ENCODE results near the gene CARD8.
"Not testable (repeated sequence)": the region's sequence is repeated elsewhere in the genome, so short reads cannot be mapped to it uniquely, and the experiment has no call there.

The CARD8 gene

DNA sequence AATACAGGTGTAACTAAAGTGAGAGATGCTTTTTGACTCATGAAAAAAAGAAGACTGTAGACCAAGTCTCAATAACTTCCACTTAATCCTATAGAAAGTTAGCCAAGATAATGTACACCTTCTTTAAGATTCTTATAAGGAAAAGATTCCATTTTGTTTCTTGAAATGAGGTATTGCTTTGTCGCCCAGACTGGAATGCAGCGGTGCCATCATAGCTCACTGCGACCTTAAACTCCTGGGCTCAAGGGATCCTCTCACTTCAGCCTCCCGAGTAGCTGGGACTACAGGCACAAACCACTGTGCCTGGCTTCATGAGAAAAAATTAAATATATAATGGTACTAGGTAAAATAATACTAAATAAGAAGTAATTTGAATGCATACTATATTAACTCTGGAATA, 3.3 kb upstream of the CARD8 start:
- DNase-seq (ENCODE audit: low spot score): not testable (repeated sequence)

GRCh38 chr19:48258350-48258749, 2.6 kb upstream of the CARD8 start:
- DNase-seq (ENCODE audit: low spot score): no peak

- no peak for DNase-seq (ENCODE audit: low spot score)
Measured at GRCh38 chr19:48254529-48254970, 1.2 kb downstream of the CARD8 start.

GRCh38 chr19:48253999-48254398, 1.7 kb downstream of the CARD8 start:
- no peak for DNase-seq (ENCODE audit: low spot score)

GRCh38 chr19:48252609-48253008, 3.1 kb downstream of the CARD8 start:
- DNase-seq (ENCODE audit: low spot score): no peak

DNA sequence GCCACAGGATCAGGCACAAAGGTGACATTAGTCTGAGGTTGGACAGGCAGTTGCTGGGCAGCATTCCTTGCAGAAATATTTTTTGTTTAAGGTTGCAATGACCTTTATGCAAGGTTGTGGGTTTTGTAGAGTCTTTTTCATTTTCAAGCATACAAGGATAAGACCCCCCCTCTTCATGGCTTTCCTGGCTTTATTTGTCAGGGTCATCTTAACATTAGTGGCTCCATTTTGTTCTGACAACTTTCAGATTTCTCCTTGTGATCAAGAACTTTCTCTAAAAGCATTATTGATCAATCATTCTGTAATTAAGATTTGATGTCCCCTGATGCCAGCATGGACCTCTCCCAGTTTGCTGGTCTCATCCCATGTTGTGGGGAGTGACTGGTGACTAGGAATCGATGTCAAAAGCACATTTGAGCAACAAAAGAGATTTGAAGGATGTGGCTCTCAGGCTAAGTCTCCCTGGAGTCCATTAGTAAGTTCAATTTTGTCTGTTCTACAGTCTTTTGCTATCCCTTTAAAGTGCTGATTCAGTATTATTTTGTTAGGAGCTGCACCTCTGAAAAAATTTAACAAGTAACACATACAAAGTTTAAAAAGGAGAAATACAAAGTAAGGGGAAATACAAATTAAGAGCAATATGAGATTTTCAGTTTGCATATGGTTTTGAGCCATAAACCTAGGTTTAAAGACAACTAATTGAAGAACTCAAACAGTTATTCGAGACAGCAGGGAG, 5.3 kb downstream of the CARD8 start:
- DNase-seq (ENCODE audit: low spot score): no peak

GRCh38 chr19:48249502-48250014, 6.2 kb downstream of the CARD8 start:
- no peak for DNase-seq (ENCODE audit: low spot score)

DNA sequence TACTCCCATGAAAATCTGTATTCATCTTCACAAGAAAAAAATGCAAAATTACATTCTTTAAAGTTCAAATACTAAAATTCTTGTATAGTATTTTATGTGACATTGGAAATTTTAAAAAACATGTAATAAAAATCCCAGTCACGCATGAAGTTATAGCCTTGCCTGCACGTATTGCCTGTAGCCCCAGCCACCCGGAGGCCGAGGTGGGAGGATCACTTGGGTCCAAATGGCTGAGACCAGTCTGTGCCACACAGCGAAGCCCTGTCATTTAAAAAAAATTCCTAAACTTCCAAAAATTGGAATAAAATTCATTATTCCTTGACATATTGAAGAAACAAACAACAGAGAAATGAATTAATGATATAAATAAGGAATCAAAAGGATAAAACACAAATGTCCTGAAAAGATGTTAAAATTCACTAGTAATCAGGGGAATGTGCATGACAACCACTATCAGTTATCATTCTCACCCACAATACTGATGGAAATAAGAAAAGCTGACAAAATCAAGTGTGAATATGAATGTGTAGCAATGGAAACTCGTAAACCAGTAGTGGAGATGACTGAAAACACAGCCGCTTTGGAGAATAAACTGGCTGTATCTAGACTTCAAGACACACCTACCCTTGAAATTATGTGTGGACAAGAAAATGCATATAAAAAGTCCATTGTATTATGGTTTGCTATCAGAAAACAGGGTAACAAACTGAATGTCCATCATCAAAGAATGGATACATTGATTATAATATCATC, 7.5 kb downstream of the CARD8 start:
- DNase-seq (ENCODE audit: low spot score): no peak

GRCh38 chr19:48247212-48247611, 8.5 kb downstream of the CARD8 start:
- DNase-seq (ENCODE audit: low spot score): no peak

DNA sequence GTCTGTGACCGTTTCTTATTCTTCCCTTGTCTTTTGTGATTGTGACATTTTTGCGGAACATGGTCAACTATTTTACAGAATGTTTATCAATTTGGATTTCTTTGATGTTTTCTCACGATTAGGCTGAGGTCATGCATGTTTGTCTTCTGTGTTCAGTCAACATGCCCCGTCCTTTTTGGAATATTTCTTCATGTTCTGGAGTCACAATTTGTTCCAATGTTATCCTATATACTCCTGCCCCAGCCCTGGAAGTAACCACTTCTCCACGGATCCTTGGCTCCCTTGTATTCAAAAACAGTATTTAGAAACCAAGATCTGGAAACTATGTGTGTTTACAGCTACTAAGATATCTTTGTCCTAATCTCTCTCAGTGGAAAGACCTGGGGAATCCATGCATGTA, 9.6 kb downstream of the CARD8 start:
- DNase-seq (ENCODE audit: low spot score): no peak

- no peak for DNase-seq (ENCODE audit: low spot score)
Measured at GRCh38 chr19:48244281-48244680, 11.4 kb downstream of the CARD8 start.

DNA sequence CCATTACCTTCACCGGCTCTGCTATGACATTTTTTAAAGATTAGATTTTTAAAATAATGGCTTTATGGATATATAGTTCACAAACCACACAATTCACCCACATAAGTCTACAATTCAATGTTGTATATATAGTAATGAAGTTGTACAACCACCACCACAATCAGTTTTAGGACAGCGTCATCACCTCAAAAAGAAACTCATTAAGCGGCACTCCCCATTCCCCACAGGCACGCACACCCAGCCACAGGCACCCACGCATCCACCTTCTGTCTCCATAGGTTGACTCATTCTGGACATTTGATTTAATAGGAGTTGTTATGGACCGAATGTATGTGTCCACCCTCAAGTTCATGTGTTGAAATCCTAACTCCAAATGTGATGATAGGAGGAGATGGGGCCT, 13.9 kb downstream of the CARD8 start:
- not testable (repeated sequence) for DNase-seq (ENCODE audit: low spot score)

GRCh38 chr19:48239582-48240141, 16.1 kb downstream of the CARD8 start:
- no peak for DNase-seq (ENCODE audit: low spot score)

GRCh38 chr19:48239120-48239519, 16.6 kb downstream of the CARD8 start:
- no peak for DNase-seq (ENCODE audit: low spot score)

- DNase-seq (ENCODE audit: low spot score): no peak
Measured at GRCh38 chr19:48237057-48237456, 18.7 kb downstream of the CARD8 start.

GRCh38 chr19:48230555-48231129, 25.1 kb downstream of the CARD8 start:
- DNase-seq (ENCODE audit: low spot score): no peak

DNA sequence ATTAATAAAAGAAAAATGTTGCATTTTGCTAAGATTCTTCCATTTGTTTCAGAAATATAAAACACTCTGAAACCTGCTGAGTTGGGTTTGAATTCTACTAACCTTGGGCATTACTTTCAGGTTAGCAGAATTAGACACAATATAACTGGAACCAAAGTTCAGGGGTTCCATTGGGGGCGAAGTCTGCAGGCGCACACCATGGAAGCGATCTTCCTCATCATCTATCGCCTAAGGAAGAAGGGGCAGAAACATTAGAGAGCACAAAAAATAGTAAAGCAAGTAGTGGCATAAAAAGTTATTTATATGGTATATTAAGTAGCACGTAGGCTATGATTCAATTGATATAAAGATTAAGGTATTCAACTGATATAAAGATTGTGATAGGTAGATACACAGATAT, 34.1 kb downstream of the CARD8 start:
- no peak for DNase-seq (ENCODE audit: low spot score)

- not testable (repeated sequence) for DNase-seq (ENCODE audit: low spot score)
Measured at GRCh38 chr19:48220784-48221183, 34.9 kb downstream of the CARD8 start.

- DNase-seq (ENCODE audit: low spot score): no peak
Measured at GRCh38 chr19:48218997-48219396, 36.7 kb downstream of the CARD8 start.

DNA sequence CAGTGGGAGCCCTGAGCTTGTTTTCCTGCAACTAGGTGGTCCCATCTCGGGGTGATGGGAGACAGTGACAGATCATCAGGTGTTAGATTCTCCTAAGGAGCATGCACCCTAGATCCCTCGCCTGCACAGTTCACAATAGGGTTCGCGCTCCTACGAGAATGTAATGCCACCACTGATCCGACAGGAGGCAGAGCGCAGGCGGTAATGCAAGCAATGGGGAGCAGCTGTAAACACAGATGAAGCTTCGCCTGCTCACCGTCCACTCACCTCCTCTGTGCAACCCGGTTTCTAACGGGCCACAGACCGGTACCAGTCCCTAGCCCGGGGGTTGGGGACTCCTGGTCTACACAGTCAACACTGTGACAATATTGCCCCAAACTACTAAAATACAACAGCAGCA, 38.8 kb downstream of the CARD8 start:
- DNase-seq (ENCODE audit: low spot score): no peak

- no peak for DNase-seq (ENCODE audit: low spot score)
Measured at GRCh38 chr19:48213959-48214358, 41.8 kb downstream of the CARD8 start.

DNA sequence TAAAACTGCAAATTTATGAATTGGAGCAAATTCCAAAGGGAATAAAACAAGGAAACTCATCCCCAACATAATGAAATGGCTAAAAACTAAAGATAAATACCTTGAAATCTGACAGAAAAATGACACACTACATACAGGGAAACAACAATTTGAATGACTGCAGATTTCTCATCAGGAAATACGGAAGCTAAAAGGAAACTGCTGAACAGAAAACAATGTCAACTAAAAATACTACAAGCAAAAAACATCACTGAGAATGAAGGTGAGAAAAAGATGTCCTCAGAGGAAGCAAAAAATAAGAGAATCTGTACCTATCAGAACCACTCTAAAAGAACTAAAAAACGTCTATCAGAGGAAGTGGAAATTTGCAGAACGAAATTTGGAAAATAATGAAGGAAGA, 45.7 kb downstream of the CARD8 start:
- DNase-seq (ENCODE audit: low spot score): no peak

Data from AG08395 (cell line).